Neuronal stem cell (in vitro differentiated cells): ENCODE measurements around the gene ADGRL4.

Experiments
- DNase-seq: peaks from one replicate; pipeline ENCODE4 v3.0.0-alpha.2; 2013; ENCODE audit warnings: low spot score
- H2AFZ ChIP-seq: one replicate; pipeline ENCODE4 v1.6.1; 2013; ENCODE audit warnings: mild to moderate bottlenecking, low read length, inconsistent platforms
- H2AK5ac ChIP-seq: 2 replicates; pipeline ENCODE4 v1.6.1; 2013; ENCODE audit warnings: low read depth, mild to moderate bottlenecking, inconsistent platforms, low read length, moderate library complexity, mixed read lengths
- H2BK120ac ChIP-seq: 2 replicates; pipeline ENCODE4 v1.6.1; 2013; ENCODE audit warnings: low read depth, mild to moderate bottlenecking, inconsistent platforms, low read length, moderate library complexity, mixed read lengths
- H2BK12ac ChIP-seq: one replicate; pipeline ENCODE4 v1.6.1; 2013; ENCODE audit warnings: low read length, inconsistent platforms
- H2BK15ac ChIP-seq: 2 replicates; pipeline ENCODE4 v1.6.1; 2013; ENCODE audit warnings: mild to moderate bottlenecking, low read length, inconsistent platforms, mixed read lengths
- H2BK5ac ChIP-seq: one replicate; pipeline ENCODE4 v1.6.1; 2013; ENCODE audit warnings: inconsistent platforms, mild to moderate bottlenecking, low read length, moderate library complexity
- H3K14ac ChIP-seq: one replicate; pipeline ENCODE4 v1.6.1; 2013; ENCODE audit warnings: low read length, inconsistent platforms
- H3K18ac ChIP-seq: 2 replicates; pipeline ENCODE4 v1.6.1; 2013; ENCODE audit warnings: low read length, inconsistent platforms
- H3K23ac ChIP-seq: 2 replicates; pipeline ENCODE4 v1.6.1; 2013; ENCODE audit warnings: low read depth, mild to moderate bottlenecking, mixed read lengths, low read length, inconsistent platforms; ENCODE audit not compliant: poor library complexity
- H3K27ac ChIP-seq: replicated peaks from 3 replicates; pipeline ENCODE4 v1.5.1; 2013; ENCODE audit warnings: low read length, inconsistent platforms
- H3K27me3 ChIP-seq, 3 experiments: 2 replicates each; pipeline ENCODE4 v1.6.1; 2013; ENCODE audit warnings: low read length in 3 of 3, mild to moderate bottlenecking in 2 of 3, inconsistent platforms in 1 of 3, low read depth in 1 of 3, mixed read lengths in 1 of 3, moderate library complexity in 1 of 3; ENCODE audit not compliant: control insufficient read depth in 3 of 3, insufficient read depth in 3 of 3
- H3K36me3 ChIP-seq, 2 donors: replicated peaks in 1 of 2; 2 replicates each; pipeline ENCODE4 v1.6.1; 2013; ENCODE audit warnings: low read length in 2 of 2; ENCODE audit not compliant: control insufficient read depth in 2 of 2, insufficient read depth in 2 of 2
- H3K4ac ChIP-seq: 2 replicates; pipeline ENCODE4 v1.6.1; 2013; ENCODE audit warnings: inconsistent platforms, mild to moderate bottlenecking, low read length, moderate library complexity
- H3K4me1 ChIP-seq, 2 donors: 1 replicate in 1 of 2; 2 replicates in 1 of 2; pipeline ENCODE4 v1.6.1; 2013; ENCODE audit warnings: low read length in 2 of 2, low read depth in 1 of 2; ENCODE audit not compliant: control insufficient read depth in 2 of 2, insufficient read depth in 1 of 2
- H3K4me2 ChIP-seq: one replicate; pipeline ENCODE4 v1.6.1; 2013; ENCODE audit warnings: mild to moderate bottlenecking, low read length, inconsistent platforms; ENCODE audit not compliant: insufficient read depth, poor library complexity, severe bottlenecking
- H3K4me3 ChIP-seq, 2 donors: 2 replicates each; pipeline ENCODE4 v1.5.1; 2013; ENCODE audit warnings: low read length in 2 of 2, mild to moderate bottlenecking in 2 of 2, inconsistent platforms in 1 of 2, moderate library complexity in 1 of 2
- H3K79me1 ChIP-seq: one replicate; pipeline ENCODE4 v1.6.1; 2013; ENCODE audit warnings: low read depth, mild to moderate bottlenecking, inconsistent platforms, low read length, moderate library complexity
- H3K9ac ChIP-seq: one replicate; pipeline ENCODE4 v1.6.1; 2013; ENCODE audit warnings: mild to moderate bottlenecking, low read depth, low read length, inconsistent platforms; ENCODE audit not compliant: poor library complexity
- H3K9me3 ChIP-seq, 2 donors: replicated peaks in 1 of 2; 2 replicates each; pipeline versions ENCODE3 to v1.6.1; 2013; ENCODE audit warnings: low read length in 2 of 2, mild to moderate bottlenecking in 2 of 2, inconsistent platforms in 1 of 2, low read depth in 1 of 2, mixed read lengths in 1 of 2, moderate library complexity in 1 of 2; ENCODE audit not compliant: control insufficient read depth in 2 of 2, insufficient read depth in 1 of 2
- H4K8ac ChIP-seq: one replicate; pipeline ENCODE4 v1.6.1; 2013; ENCODE audit warnings: low read depth, mild to moderate bottlenecking, inconsistent platforms, low read length, moderate library complexity
- H4K91ac ChIP-seq: one replicate; pipeline ENCODE4 v1.6.1; 2013; ENCODE audit warnings: low read length, low read depth, mild to moderate bottlenecking, inconsistent platforms; ENCODE audit not compliant: poor library complexity
- WGBS, 2 donors: extraction: QIAGEN DNeasy Blood & Tissue Kit; methylation state at CpG; one replicate each; pipeline ENCODE4 v1.1.7; 2013; ENCODE audit warnings: missing lambda C conversion rate in 2 of 2, mixed read lengths in 1 of 2; ENCODE audit not compliant: insufficient read length in 2 of 2, insufficient replicate concordance in 1 of 2; ENCODE audit errors: extremely low coverage in 2 of 2; 5-methylcytosine and 5-hydroxymethylcytosine counted together

ADGRL4 gene

GRCh38 chr1:79040424-79041082 is 34.0 kb upstream of the ADGRL4 start:
- Histone ChIP-seq H4K8ac (no peak overlapping the region), H3K4me1 (no peaks in the 10 kb centered on the region), H3K9ac (no peak overlapping the region), H3K9me3 (peaks cover 7 to 11% of the 10 kb centered on the region in 2 donors), H3K79me1 (no peaks in the 10 kb centered on the region), H3K4me3 (no peak overlapping the region), H2AK5ac (no peak overlapping the region), H2BK15ac (no peak overlapping the region), H2AFZ (no peak overlapping the region), H3K4ac (no peak overlapping the region), H3K14ac (no peak overlapping the region), H2BK12ac (no peak overlapping the region), H3K27me3 (no peaks in the 10 kb centered on the region), H3K27ac (no peak overlapping the region), H3K18ac (no peak overlapping the region), H3K23ac (no peak overlapping the region), H3K4me2 (no peak overlapping the region), H2BK5ac (no peak overlapping the region), H3K36me3 (no peaks in the 10 kb centered on the region), H4K91ac (no peak overlapping the region), H2BK120ac (no peak overlapping the region)
- 100% methylated on average over 1 of the region's 10 CpGs; no CpG with 5 or more reads in 1 of the 2 donors for WGBS, 2 donors
- DNase-seq = no peak

- H2BK12ac ChIP-seq = no peak overlapping the region
- no peak overlapping the region for H3K18ac ChIP-seq
- no peak for DNase-seq
- no peak overlapping the region for H2AK5ac ChIP-seq
- peaks cover 7 to 11% of the 10 kb centered on the region in 2 donors for H3K9me3 ChIP-seq
- H3K27me3 ChIP-seq = no peaks in the 10 kb centered on the region
- no peak overlapping the region for H2AFZ ChIP-seq
- no peak overlapping the region for H3K23ac ChIP-seq
- H2BK5ac ChIP-seq = no peak overlapping the region
- H3K79me1 ChIP-seq = no peaks in the 10 kb centered on the region
- no peak overlapping the region for H3K4ac ChIP-seq
- no CpG with 5 or more reads among the region's 2 CpGs for WGBS, 2 donors
- no peak overlapping the region for H3K4me2 ChIP-seq
- H2BK15ac ChIP-seq = no peak overlapping the region
- no peak overlapping the region for H3K14ac ChIP-seq
- no peak overlapping the region for H2BK120ac ChIP-seq
- no peak overlapping the region for H3K4me3 ChIP-seq
- H3K27ac ChIP-seq = no peak overlapping the region
- H3K36me3 ChIP-seq = no peaks in the 10 kb centered on the region
- no peaks in the 10 kb centered on the region for H3K4me1 ChIP-seq
- H3K9ac ChIP-seq = no peak overlapping the region
- H4K8ac ChIP-seq = no peak overlapping the region
- no peak overlapping the region for H4K91ac ChIP-seq
Observed at GRCh38 chr1:79037085-79037484, 30.6 kb upstream of the ADGRL4 start.

GRCh38 chr1:79012500-79012899 is 6.0 kb upstream of the ADGRL4 start:
- Histone ChIP-seq H3K36me3 (no peaks in the 10 kb centered on the region), H3K27me3 (no peaks in the 10 kb centered on the region), H3K79me1 (no peaks in the 10 kb centered on the region), H3K4me3 (no peak overlapping the region), H3K9ac (no peak overlapping the region), H3K4me2 (no peak overlapping the region), H3K14ac (no peak overlapping the region), H2AK5ac (no peak overlapping the region), H2BK120ac (no peak overlapping the region), H3K27ac (no peak overlapping the region), H2BK15ac (no peak overlapping the region), H3K23ac (no peak overlapping the region), H3K9me3 (no peaks in the 10 kb centered on the region), H3K18ac (no peak overlapping the region), H3K4ac (no peak overlapping the region), H4K8ac (no peak overlapping the region), H4K91ac (no peak overlapping the region), H2BK5ac (no peak overlapping the region), H2AFZ (no peak overlapping the region), H2BK12ac (no peak overlapping the region), H3K4me1 (no peaks in the 10 kb centered on the region)
- no CpG with 5 or more reads among the region's 2 CpGs for WGBS, 2 donors
- DNase-seq = no peak

GRCh38 chr1:79010589-79010988 is 4.1 kb upstream of the ADGRL4 start:
- Histone ChIP-seq H2AK5ac (no peak overlapping the region), H3K9me3 (no peaks in the 10 kb centered on the region), H3K4me1 (no peaks in the 10 kb centered on the region), H3K23ac (no peak overlapping the region), H3K36me3 (no peaks in the 10 kb centered on the region), H3K4me3 (no peak overlapping the region), H3K4me2 (no peak overlapping the region), H3K9ac (no peak overlapping the region), H3K27ac (no peak overlapping the region), H4K8ac (no peak overlapping the region), H2BK12ac (no peak overlapping the region), H2BK5ac (no peak overlapping the region), H4K91ac (no peak overlapping the region), H2AFZ (no peak overlapping the region), H2BK15ac (no peak overlapping the region), H3K18ac (no peak overlapping the region), H2BK120ac (no peak overlapping the region), H3K79me1 (no peaks in the 10 kb centered on the region), H3K27me3 (no peaks in the 10 kb centered on the region), H3K4ac (no peak overlapping the region), H3K14ac (no peak overlapping the region)
- WGBS, 2 donors = no CpG with 5 or more reads among the region's 4 CpGs
- DNase-seq = no peak
